Testis (tissue), 2 donors: Measurements from ENCODE around the gene RNF220.

ENCODE experiments used
- POLR2A ChIP-seq: fragments of 450-650 bp; IDR thresholded peaks from one replicate; pipeline ENCODE4 v1.6.1; 2017; ENCODE audit warnings: antibody characterized with exemption, mild to moderate bottlenecking, moderate library complexity
- TF ChIP-seq, protein P1 (sequence below), 3 experiments: fragments of 450-650 bp in 2 of 3; fragments of 200-600 bp in 1 of 3; sonication (generic) in 1 of 3; IDR thresholded peaks; one replicate each; pipeline ENCODE4 v1.5.1; 2016 to 2019; ENCODE audit warnings: antibody characterized with exemption in 3 of 3, mild to moderate bottlenecking in 2 of 3, moderate library complexity in 1 of 3

DNA sequence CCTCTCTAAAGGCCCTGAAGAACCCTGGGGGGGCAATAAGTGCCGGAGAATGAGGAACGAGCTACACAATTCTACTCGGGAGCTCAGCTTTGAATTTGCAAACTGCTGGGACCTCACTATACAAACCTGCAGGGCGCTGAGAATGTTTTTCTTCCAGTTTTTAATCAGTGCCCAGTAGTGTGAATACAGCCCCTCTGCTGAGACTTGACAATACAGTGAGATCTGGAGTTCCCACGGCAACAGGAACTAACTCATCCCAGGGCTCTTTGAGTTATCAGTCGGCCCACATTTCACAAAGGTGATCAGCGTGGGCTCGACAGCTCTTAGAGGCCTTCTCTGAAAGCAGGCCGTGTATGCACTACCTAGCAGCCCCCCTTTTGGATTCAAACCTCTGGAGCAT, 227.5 kb downstream of the RNF220 start:
- TF ChIP-seq, protein P1, sequence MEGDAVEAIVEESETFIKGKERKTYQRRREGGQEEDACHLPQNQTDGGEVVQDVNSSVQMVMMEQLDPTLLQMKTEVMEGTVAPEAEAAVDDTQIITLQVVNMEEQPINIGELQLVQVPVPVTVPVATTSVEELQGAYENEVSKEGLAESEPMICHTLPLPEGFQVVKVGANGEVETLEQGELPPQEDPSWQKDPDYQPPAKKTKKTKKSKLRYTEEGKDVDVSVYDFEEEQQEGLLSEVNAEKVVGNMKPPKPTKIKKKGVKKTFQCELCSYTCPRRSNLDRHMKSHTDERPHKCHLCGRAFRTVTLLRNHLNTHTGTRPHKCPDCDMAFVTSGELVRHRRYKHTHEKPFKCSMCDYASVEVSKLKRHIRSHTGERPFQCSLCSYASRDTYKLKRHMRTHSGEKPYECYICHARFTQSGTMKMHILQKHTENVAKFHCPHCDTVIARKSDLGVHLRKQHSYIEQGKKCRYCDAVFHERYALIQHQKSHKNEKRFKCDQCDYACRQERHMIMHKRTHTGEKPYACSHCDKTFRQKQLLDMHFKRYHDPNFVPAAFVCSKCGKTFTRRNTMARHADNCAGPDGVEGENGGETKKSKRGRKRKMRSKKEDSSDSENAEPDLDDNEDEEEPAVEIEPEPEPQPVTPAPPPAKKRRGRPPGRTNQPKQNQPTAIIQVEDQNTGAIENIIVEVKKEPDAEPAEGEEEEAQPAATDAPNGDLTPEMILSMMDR (IDR thresholded peaks at IDR 0.05): no peak
- TF ChIP-seq POLR2A: no peak
